GM08714 (cell line): ENCODE measurements around the gene NPLOC4.
"Not testable (repeated sequence)": the region's sequence is repeated elsewhere in the genome, so short reads cannot be mapped to it uniquely, and the experiment has no call there.

Source experiments
- H3K4me3 ChIP-seq: fragments of 200-500 bp; sonication (Bioruptor generic); 2 replicates; pipeline ENCODE4 v1.5.1; 2014; ENCODE audit warnings: mild to moderate bottlenecking, low read length, inconsistent platforms
- ZNF274 ChIP-seq: IDR thresholded peaks from 2 replicates; pipeline ENCODE4 v1.6.1; 2012; ENCODE audit warnings: mild to moderate bottlenecking, low read depth, low read length

NPLOC4 gene

GRCh38 chr17:81593105-81593871 lies 43.6 kb downstream of the NPLOC4 start:
- no peak for TF ChIP-seq ZNF274

GRCh38 chr17:81591971-81592370 lies 44.9 kb downstream of the NPLOC4 start:
- no peak for TF ChIP-seq ZNF274
- H3K4me3 ChIP-seq: no peak overlapping the region

More at GRCh38 chr17:81593105-81593871, 43.6 kb downstream of the NPLOC4 start:
- H3K4me3 ChIP-seq: no peak overlapping the region

- no peak for TF ChIP-seq ZNF274
- no peak overlapping the region for H3K4me3 ChIP-seq
Measured at GRCh38 chr17:81590121-81590520, 46.8 kb downstream of the NPLOC4 start.

DNA sequence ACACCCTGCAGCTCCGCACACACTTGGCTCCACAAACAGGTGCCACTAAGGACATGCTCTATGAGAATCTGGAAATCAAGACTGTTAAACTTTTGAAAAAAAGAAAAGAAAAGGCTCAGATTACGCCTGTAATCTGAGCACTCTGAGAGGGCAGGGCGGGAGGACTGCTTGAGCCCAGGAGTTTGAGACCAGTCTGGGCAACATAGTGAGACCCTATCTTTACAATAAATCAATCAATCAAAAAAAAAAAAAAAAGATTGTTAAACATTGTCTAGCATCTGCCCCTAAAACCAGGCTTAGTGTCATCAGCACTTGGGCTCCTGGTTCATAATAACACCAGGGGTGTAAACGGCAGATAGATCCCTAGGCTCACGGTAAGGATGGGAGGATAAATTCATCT lies 47.3 kb downstream of the NPLOC4 start:
- no peak overlapping the region for H3K4me3 ChIP-seq
- TF ChIP-seq ZNF274: no peak

- TF ChIP-seq ZNF274: no peak
Measured at GRCh38 chr17:81586096-81586495, 50.8 kb downstream of the NPLOC4 start.

GRCh38 chr17:81584771-81585170 lies 52.1 kb downstream of the NPLOC4 start:
- H3K4me3 ChIP-seq: not testable (repeated sequence)

More at GRCh38 chr17:81586096-81586495, 50.8 kb downstream of the NPLOC4 start:
- H3K4me3 ChIP-seq: no peak overlapping the region

GRCh38 chr17:81583589-81584342 lies 53.1 kb downstream of the NPLOC4 start:
- no peak overlapping the region for H3K4me3 ChIP-seq
- TF ChIP-seq ZNF274: no peak

DNA sequence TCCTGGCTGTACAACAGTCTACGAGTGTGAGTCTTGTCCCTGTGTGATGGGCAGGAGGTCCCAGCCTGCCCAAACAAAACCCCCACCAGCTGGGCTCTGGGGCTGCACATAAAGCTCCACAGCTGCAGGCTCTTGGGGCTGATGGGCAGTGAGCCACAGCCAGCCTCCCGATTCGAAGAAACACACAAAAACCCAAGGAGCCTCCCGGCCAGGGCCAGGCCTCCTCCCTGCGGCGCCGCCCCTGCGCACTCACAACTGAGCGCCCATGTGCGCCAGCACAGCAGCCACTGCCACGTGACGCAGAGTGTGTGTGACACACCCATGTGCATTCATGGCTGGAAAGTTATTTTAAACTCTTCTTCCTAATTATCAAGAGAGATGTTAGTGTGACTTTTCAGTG lies 54.2 kb downstream of the NPLOC4 start:
- H3K4me3 ChIP-seq: no peak overlapping the region
- TF ChIP-seq ZNF274: no peak

- no peak for TF ChIP-seq ZNF274
- H3K4me3 ChIP-seq: no peak overlapping the region
Measured at GRCh38 chr17:81582341-81582740, 54.6 kb downstream of the NPLOC4 start.

GRCh38 chr17:81581758-81582157 lies 55.2 kb downstream of the NPLOC4 start:
- no peak overlapping the region for H3K4me3 ChIP-seq
- no peak for TF ChIP-seq ZNF274

DNA sequence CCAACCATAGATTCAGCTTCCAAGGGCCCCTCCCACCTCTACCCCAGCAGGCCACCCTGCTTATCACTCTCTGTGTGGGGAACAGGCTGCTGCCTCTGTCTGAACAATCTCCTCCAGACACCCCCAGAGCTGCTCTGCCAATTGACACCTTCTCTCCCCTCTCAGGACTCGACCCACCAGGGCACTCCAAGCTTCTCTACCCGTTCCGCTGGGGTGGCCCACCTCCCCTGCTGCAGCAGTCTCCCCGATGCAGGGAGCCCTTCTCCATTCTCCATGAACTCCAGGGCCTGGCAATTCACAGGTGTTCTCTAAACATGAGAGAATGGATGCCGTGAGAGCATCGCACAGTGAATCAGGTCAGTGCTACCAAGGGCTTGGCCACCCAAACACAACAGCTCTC lies 56.4 kb downstream of the NPLOC4 start:
- no peak for TF ChIP-seq ZNF274
- no peak overlapping the region for H3K4me3 ChIP-seq

DNA sequence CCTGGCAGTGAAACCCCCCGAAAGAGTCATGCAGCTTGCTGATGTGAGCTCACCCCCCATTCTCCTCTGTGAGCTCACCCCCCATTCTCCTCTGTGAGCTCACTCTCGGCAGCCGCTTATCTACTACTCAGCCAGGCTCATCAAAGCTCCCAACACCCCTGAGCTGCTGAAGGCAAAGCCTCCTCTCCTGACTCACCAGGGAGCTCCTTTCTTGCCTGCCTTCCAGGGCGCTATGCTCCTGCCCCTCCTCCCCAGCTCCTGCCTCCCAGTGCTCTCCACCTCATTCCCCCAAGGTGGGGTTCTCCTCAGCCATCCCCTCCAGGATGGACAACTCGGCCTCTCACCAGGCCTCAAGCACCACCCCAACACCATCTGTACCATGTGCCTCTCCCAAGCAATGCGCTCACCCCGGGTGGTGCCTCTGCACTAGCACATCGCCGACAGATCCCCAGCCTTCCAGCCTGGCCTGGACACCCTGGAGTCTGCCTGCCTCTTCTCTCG lies 57.0 kb downstream of the NPLOC4 start:
- H3K4me3 ChIP-seq: no peak overlapping the region
- TF ChIP-seq ZNF274: no peak

DNA sequence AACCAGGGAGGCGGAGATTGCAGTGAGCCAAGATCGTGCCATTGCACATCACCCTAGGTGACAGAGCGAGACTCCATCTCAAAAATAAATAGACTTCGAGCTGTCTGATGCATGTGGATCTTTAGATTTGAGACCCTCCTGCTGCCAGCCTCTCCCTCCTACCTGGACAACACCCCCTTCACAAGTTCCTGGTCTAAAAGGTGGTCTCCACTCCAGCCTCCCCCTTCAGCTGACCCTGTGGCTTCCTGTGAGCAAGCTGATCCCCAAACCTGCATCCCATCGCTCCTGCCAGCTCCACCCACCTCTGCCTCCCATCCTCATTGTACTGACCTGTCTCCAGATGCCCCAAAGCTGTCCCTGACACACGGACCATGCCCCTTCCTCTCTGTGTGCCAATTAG lies 57.6 kb downstream of the NPLOC4 start:
- TF ChIP-seq ZNF274: no peak

DNA sequence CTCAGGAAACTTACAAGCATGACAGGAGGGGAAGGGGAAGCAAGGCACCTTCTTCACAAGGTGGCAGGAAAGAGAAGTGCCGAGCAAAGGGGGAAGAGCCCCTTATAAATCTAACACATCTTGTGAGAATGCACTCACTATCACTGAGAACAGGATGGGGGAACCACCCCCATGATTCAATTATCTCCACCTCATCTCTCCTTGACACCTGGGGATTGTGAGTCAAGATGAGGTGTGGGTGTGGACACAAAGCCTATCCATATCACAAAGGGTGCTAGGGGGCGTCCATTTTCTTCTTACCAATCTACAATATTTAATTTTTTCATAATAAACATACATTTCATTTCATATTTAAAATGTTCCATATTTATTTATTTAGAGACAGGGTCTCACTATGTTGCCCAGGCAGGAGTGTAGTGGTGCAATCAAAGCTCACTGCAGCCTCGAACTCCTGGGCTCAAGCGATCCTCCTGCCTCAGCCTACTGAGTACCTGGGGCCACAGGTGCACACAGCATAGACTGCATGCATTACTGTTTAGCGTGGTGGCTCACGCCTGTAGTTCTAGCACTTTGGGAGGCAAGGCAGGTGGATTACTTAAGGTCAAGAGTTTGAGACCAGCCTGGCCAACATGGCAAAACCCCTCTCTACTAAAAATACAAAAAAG lies 58.2 kb downstream of the NPLOC4 start:
- TF ChIP-seq ZNF274: no peak
- H3K4me3 ChIP-seq: no peak overlapping the region

More for the DNA sequence above, 57.6 kb downstream of the NPLOC4 start:
- H3K4me3 ChIP-seq: no peak overlapping the region

DNA sequence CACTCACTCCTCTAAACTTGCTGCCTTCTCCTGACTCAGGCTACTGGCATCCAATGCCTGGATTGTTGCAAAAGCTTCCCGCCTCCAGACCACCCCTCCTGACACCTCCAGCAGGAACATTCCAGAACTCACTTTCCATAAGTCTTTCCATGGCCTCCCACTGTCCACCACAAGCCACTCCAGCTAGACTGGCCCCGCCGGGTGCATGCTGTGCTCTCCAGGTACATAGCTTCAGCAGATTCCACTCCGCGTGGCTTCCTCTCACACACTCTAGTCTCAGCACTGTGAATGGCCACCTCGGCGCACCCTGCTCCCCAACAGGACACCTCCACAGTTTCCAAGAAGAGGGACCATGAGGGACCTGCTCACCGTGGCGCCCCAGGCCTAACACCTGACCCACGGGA lies 58.9 kb downstream of the NPLOC4 start:
- TF ChIP-seq ZNF274: no peak
- no peak overlapping the region for H3K4me3 ChIP-seq
